Glomerular visceral epithelial cell (primary cell): ENCODE data around the gene NT5C1A.

Source experiments
- DNase-seq: peaks from one replicate; pipeline ENCODE4 v3.0.0-alpha.2; 2016; ENCODE audit errors: extremely low spot score

NT5C1A gene

DNA sequence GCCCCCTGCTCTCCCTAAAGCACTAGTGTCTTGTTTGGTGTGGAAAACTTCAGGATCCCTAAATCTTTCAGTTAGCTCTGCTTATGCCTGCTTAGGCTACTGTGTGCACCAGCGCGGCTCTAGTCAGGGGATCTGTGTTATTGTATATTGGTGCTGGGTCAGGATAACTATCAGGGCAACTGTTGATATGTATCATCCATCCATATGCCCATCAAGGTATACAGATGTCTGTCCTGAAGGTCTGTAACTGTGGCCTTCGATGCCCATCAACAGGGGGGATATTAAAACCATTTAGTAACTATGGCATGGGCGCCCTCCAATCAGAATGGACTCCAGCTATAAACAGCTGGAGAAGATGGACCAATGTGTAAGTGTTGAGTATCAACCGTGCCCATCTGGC lies 12.4 kb downstream of the NT5C1A start:
- no peak for DNase-seq

DNA sequence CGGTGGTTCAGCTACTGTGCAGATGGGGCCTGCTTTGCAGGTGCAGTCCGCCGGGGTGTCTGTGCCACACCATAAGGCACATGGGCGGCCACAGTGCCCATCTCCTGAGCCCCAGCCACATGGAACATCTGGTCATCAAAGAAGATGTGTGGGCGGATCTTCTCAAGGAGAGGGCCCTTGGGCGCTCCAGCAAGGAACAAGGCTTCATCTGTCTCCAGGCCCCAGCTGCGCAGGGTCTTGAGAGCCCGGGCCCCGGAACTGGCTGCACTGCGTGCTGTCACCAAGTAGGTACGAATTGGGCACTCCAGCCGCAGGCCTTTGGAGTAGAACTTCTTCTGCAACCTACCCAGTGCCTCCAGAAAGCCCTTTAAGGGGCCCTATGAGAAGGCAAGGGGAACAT lies 12.8 kb downstream of the NT5C1A start:
- DNase-seq, result no peak

DNA sequence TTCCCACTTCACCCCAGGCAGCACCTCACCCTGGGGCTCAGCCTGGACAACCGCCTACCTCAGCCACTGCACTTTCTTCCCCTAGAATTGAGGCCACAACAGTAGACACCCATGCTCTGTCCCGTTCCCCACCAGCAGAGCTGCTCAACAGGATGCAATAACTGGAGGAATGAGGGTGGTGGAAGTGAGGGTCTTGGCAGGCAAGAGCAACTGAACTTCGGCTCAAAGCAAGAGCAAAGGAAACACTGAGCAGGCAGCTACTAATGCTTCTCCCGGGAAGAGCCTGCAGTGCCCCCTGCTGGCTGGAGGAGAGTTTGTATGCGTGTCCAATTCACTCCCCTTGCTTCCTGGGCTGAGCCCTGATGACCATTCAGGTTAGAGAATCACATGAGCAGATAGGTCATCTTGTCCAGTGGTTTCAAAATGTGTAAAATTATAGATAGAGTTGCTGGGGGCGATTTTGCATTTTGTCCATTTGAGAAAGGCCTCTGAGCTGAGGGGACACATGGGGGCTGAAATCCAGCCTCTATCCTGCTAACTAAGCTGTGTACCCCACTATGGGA lies 13.9 kb downstream of the NT5C1A start:
- DNase-seq, result peak; percentile 69

DNA sequence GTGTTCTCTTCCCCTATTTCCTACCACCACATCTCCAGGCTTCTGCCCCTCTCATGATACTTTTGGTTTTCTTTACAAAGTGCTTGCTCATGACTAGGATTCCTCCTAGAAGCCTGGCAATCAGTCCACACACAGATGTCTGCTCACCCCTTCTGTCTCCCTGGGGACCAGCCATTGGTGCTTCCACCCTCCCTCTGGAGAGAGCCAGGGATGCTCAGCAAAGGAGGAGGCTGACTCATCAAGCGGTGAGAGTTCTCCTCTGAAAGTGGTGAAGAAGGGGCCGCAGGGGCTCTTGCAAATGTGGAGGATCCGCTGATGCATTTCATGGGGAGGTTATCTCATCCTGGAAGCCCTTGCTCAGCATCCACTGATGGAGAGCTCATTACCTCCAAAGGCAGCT lies 14.5 kb downstream of the NT5C1A start:
- peak; percentile 31 for DNase-seq

DNA sequence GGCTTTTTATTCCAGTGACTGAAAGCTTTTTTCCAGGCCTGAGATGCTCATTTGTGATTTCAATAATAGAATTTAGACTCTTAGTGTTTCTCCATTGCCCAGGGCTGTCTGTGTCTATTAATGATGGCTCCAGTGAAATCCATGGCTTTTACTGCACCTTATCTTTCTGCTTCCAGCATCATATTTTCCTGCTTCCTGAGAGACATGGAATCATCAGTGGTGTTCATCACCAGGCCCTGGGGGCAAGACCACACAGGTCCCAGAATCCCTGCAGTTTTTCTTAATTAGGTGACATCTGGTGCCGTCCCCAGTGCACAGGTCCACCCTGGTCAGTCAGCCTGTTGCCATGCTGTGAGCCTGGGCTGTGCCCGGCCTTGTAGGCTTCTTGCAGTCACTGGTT lies 15.5 kb downstream of the NT5C1A start:
- DNase-seq, result no peak

DNA sequence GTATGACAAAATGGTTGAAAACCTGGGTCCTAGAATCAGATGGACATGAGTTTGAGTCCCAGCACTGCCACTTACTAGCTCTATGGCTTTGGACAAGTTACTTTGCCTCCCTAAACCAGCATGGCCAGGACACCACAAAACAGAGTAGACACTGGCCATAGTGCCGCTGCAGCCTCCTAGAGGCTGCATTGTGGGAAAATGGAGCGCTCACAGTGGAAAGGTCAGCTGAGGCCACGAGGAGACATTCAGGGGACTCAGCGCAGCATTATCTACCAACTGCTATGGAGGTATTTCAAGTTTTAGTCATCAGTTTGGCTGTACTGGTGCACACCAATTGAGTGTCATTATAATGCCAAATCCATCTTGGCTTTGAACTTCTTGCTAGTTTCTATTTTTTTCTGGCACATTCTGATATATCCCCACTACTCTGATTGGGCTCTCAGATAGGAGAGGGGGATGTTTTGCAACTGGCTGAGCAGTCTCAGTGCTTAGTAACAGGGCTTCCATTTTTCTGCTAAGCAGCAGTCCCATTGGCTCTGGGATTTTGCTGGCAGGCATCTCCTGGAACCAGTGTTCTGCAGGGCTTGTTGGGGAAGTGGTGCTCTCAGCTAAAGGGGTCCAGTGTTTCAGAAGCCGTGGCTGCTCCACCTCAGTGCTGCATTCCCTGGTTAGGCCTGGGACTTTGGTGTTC lies 16.2 kb downstream of the NT5C1A start:
- no peak for DNase-seq

DNA sequence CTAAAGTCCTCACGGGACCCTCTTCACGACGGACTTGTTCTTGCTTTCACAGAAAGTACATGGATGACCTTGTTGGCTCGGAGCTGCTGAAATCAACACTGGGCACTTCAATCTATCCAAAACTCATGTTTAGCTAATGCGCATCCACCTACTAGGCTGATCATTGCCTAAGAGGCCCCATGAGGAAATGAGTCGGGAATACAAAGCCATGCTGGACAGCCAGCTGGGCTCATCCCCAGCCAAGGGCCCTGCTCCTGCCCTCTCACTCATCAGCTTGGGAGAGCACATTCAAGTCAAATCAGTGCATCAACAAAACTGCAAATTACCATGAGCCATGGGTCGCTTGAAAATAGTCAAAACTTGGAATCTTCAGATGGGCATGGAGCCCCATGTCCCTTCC lies 17.6 kb downstream of the NT5C1A start:
- DNase-seq, result no peak

DNA sequence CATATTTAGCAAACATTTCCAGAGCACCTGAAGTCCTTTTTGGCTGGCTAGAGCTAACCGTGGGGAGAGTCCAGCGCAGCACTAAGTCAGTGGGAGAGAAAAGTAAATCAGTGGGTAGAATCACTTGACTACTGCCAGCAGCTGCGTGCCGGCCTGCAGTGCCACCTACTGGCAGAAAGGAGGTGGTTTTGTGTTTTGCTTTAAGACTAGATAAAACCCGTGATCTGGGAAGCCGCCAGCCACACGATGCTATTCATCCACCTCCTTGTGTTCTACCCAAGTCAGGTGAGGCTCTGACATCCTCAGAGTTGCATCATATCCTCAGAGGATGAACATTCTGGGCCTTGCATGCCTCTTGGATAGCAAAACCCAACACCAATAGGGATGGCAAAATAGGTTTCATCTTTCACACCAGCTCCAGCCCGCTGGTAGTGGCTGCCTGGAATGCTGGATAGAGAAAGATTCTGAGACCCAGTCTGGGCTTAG lies 18.3 kb downstream of the NT5C1A start:
- DNase-seq, result peak; percentile 81

DNA sequence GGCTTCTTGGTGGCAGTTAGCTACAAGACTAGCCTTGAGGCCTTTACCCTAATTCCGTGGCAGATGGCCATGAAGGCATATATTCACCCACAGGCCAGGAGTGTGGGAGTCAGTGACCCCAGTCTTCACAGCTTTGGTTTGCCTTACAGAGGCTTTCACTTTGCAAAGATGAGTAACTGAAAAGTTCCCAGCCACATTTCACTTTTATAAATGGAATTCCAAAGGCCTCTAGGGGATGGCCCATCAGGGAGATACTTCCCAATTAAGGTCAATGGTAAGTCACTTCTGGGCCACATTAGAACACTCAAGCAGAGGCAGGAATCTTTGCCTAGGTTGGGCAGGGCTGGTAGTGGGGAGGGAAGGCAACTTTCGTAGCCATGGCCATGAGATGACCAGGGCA lies 19.4 kb downstream of the NT5C1A start:
- DNase-seq, result no peak

DNA sequence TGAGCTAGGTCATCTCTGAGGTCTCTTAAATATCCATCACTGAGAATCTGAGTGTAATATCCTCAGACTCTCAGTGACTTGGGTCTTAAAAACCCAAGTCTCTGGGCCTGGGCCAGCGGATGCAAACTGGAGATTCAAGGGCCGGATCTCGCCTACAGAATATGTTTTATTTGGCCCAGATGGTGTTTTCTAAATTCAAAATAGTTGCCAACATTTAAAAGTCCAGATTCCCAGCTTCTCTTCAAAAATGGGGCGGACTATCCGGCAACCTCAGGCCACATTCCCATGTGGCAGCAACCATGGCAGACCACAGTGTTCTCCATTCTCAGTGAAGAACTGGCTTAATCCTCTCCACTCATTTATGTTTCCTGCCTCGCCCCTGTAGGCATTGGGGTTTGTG lies 19.8 kb downstream of the NT5C1A start:
- no peak for DNase-seq

DNA sequence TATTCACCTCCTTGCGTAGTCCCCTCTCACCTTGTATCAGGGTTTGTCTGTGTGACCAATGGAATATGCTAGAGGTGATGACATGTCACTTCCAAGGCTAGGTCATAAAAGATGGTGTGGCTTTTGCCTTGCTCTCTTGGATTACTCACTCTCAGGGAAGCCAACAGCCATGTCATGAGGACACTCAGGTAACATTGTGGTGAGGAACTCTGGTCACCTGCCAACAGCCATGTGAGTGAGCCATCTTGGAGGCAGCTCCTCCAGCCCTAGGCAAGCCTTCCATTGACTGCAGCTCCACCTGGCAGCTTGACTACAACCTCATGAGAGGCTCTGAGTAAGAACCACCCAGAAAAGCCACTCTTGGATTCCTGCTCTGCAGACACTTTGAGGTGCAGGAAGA lies 21.5 kb downstream of the NT5C1A start:
- no peak for DNase-seq

DNA sequence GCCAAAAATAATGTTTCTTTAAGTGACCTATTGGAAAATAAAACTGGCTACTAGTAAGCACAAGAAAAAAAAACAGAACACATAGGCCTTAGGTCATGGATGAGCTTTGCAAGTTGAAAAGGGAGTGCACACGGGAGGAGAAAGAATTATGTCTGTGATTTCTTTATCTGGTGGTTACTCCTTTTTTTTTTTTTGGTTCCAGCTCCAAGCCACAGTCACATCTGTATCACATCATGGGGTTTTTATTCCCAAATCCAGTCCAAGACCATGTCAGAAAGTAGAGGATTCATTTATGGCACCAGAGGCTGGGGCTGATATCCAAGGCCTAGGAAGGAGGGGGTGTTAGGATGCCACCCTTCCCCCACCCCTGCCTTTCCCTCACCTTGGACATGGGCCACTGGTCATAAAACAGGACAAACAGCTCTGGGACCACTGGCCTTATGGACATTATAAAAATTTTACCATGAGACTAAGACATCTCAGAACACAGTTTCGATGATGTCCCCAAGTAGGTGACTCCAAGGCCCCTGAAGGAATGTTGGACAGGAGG lies 22.2 kb downstream of the NT5C1A start:
- no peak for DNase-seq

DNA sequence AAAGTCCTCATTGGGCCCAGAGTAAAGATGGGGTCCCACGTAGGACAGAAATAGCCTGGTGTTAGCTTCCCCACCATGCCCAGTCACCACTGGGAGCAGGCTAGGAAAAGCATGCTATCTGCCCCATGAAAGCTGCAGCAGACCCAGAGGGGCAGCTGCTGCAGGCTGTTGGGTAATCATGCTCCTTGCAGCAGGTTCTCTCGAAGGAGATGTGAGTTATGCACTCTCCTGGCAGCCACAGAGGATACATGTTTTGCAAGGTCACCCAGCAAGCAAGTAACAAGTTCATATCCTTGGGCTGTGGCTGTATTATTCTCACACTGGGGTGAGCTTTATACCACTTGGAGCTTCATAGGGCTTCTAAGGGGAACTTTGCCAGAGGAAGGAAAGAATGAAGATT lies 23.4 kb downstream of the NT5C1A start:
- no peak for DNase-seq

DNA sequence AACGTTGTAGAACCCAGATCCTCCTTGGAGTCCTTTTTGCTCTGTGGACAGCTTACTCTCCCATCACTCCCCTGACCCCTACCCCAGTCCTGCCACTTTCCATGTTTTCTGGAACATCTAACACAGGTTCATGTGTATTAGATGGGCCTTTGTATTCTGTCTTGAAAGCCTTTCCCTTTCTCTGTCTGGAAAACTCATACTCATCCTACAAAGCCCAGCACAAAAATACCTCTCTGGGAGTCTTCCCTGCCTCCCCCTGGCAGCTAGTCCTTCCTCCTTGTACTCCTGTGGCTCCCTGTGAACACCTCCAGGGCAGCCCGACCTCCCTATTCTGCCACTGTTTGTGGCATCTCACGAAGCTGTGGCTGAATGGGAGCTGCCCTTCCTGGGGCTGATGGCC lies 24.7 kb downstream of the NT5C1A start:
- no peak for DNase-seq

DNA sequence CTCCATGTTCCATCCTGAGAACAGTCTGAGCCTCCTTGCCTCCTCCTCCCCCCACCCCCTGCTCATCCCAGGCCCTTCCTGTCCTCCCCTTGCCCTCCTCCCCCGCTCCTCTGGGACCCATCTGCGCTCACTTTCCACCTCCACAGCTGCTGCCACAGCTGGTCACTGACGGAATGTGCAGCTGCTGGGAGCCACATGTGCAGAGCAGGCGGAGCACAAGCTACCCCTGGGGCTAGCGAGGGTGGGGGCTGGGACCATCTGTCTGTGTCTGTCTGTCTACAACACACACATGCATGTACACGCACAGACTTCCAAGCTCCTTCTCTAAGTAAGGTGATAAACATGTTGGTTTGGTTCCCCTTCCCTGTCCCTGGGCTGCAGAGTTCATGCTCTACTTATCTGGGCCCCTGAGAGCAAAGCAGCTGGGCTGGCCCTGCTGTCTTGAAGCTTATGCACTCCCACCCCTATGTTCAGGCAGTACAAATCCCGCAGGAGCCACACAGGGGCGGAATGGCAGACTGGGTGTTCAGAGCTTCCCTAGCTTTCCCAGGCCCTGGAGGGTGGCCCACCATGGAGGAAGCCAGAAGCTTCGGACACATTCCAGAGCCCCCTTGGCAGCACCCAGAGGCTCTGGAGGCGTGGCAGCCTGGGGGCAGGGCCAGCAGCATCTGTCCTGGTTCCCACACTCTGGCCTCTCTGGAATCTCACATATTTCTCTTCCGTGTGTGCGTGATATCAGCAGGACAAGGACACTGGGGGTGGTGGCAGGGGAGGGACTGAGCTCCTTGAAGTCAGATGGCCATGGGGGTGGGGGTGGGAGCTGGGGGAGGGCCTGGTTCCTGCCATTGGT lies 25.4 kb downstream of the NT5C1A start:
- DNase-seq, result no peak

DNA sequence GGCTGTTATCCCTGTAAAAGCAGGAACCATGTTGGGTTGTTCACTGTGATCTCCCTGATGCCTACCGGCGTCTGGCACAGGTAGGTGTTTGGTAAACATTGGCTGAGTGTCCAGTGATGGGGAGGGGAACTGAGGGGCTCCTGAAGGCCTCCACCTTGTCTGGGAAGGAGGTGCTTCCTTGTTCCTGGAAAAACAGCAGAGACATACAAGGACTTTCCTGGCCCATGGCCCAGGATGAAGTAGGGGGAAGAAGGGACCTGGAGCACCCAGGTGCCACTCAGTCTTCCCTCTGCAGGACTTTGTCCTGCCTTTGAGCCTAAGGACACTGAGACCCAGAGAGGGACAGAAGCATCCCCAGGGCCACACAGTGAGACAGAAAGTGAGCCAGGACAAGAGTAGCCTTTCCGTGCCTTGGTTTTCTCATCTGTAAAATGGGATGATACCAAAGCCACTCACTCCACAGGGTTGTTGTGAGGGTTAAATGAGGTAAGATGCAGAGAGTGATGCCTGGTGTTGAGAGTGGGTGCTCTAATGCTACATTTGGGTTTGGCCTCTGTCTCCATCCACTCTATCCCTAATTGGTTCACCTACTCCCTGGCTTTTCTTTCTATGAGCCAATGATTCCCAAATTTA lies 26.4 kb downstream of the NT5C1A start:
- no peak for DNase-seq

DNA sequence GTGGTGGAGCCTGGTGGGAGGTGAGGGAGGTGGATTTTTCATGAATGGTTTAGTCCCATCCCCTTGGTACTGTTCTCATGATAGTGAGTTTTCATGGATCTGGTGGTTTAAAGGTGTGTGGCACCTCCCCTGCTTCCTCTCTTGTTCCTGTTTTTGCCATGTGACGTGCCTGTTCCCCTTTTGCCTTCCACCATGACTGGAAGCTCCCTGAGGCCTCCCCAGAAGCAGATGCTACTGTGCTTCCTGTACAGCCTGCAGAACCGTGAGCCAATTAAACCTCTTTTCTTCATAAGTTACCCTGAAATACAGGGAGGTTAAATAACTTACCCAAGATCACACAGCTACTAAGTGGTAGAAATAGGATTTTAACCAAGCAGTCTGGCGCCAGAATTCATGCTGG lies 28.2 kb downstream of the NT5C1A start:
- DNase-seq, result no peak

DNA sequence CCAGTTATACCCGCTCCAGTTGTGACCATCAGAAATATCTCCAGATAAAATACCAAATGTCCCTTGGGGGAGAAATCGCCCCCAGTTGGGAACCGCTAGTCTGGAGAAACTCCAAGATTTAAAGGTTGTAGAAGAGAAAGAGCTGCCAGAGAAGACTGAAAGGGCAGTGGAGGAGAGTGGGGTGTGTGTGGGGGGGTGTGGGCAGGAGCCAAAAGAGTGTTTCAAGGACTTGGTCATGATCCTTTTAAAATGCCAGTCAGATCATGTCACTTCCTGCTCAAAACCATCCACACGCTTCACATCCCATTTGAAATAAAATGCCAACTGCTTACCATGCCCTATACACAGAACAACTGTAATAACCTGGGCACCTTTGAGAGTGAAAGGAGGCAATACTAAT lies 29.1 kb downstream of the NT5C1A start:
- DNase-seq, result peak; percentile 70

DNA sequence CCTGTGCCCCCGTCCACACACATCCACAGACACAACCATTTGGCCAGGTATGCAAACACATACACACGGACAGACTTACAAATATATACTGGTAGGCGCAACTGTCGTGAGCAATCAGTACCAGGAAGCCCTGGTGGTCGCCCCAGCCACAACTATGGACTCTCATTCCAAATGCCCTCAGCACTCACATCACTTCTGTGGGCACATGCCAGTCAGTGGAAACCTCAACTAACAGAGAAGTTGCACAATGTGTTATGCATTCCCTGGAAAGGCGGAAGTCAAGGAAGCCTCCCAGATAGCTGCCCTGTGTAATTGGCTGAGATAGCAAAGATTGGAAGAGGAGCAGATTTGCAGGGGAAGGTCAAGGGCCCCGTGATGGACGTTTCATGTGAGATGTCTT lies 31.0 kb downstream of the NT5C1A start:
- DNase-seq, result peak; percentile 60

DNA sequence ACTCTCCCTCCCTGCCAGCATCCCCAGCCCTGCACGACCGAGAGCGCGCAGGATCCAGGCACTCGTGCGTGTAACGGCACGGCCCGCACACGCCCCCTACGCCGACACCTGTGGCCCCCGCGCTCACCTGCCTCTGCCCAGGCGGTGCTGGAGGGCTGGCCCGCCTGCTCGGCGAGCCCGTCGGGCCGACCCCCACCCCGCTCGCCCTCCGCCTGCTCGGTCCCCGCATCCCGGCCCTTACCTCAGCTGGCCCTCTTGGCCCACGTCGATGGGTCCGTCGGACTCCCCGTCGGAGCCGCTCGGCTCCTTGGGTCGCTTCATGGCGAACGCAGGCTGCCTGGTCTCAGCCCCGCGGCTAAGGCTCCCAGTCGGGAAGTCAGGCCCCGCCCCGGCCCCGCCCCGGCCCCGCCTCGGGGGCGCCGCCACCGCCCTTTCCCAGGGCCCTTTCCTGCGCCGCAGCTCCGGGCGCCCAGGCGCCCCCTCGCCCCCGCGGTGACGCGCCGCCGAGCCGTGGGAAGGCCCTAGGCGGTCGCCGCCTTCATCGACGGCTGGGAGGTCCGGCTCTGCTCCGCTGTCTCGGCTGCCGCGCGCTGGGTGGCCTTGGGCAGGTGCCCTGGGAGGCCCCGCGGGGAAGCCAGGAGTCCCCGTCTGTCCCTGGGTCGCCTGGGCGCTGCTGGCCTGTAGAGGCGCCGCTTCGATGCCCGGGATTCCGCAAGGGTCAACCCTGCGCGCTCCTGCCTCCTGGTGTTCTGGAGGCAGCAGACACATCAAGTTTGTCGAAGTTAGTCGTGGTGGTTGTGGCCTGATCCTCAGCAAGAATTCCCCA lies 32.4 kb downstream of the NT5C1A start, which contains the start of gene HEYL:
Gene HEYL, minus strand, starts transcription at position 339 of the 826 bp plus-strand sequence. Its CDS starts 18 bp downstream, at position 321.
- DNase-seq, result no peak

DNA sequence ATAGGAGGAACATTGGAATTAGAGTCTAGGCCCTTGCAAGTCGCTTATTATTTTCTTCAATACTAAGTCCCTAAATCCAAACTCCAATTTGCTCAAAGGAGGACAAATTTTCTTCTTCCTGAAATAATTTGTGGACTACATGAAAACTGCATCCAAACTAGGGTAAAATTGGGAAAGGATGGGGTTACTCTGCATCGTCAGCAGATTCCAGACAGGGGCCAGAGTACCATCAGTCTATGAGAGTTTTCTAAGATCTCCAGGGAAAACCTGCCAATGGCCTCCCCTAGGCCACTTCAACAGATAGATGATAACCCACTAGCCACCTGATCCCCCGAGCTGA lies 33.0 kb downstream of the NT5C1A start:
- no peak for DNase-seq
